Activated CD8-positive, alpha-beta T cell treated with anti-CD3 and anti-CD28 coated beads for 36 hours (primary cell): ENCODE results near the gene SLC1A4. TPM values are rescaled to one million over a fixed set of nuclear protein-coding genes. Genes with fewer than 3 reads are reported as not detected.
A peak's percentile ranks its signal among the peaks of the same experiment; 100 is the strongest.

ENCODE experiments used
- ATAC-seq: fragments of 200-7000 bp; cut with Tn5 transposase; one replicate; pipeline ENCODE4 v1.10.0; 2021; ENCODE audit warnings: mild to moderate bottlenecking, moderate library complexity
- CTCF ChIA-PET: fragments of 350-600 bp; sonication (Branson Sonifier 250); formaldehyde crosslinking; loops from one replicate; lab custom pipeline; 2021; ENCODE audit warnings: antibody characterized with exemption; lab: Charles Lee
- POLR2A ChIA-PET: fragments of 350-600 bp; sonication (Branson Sonifier 250); formaldehyde crosslinking; loops from one replicate; lab custom pipeline; 2021; ENCODE audit warnings: antibody characterized with exemption; lab: Charles Lee
- DNase-seq: peaks from one replicate; pipeline ENCODE4 v3.0.0-alpha.2; 2020
- H3K27ac Mint-ChIP-seq: one replicate; pipeline ENCODE4 v1.8.0; 2021; ENCODE audit warnings: mild to moderate bottlenecking, mixed read lengths
- H3K27me3 Mint-ChIP-seq: one replicate; pipeline ENCODE4 v1.8.0; 2021; ENCODE audit warnings: mixed read lengths
- H3K36me3 Mint-ChIP-seq: one replicate; pipeline ENCODE4 v1.8.0; 2021; ENCODE audit warnings: low read depth, mixed read lengths
- H3K4me1 Mint-ChIP-seq: one replicate; pipeline ENCODE4 v1.8.0; 2021; ENCODE audit warnings: low read depth, mixed read lengths
- H3K4me3 Mint-ChIP-seq: one replicate; pipeline ENCODE4 v1.8.0; 2021; ENCODE audit warnings: mild to moderate bottlenecking, moderate library complexity, mixed read lengths
- H3K9me3 Mint-ChIP-seq: one replicate; pipeline ENCODE4 v1.8.0; 2021; ENCODE audit warnings: mixed read lengths
- CTCF ChIP-seq: fragments of 200-600 bp; IDR thresholded peaks from one replicate; pipeline ENCODE4 v1.8.0; 2022; ENCODE audit warnings: antibody characterized with exemption, mild to moderate bottlenecking
- intact Hi-C: fragments of 100-400 bp; cut with micrococcal nuclease; formaldehyde crosslinking; loops from one replicate; pipeline ENCODE4 v1.10.0; 2022
- total RNA-seq, 2 experiments: library from RNA; stranded (reverse); gene quantifications; one replicate each; pipeline ENCODE4 v1.2.3, GENCODE V29; 2021

Gene SLC1A4
- total RNA-seq, 2 experiments from 2014 or later = 14.6 to 14.9 TPM

- intact Hi-C loops = no loop called here
- Mint-ChIP-seq H3K36me3 (no peaks in the 10 kb centered on the region), H3K9me3 (no peaks in the 10 kb centered on the region), H3K27ac (peak overlapping the region; percentile 32), H3K4me3 (no peak overlapping the region), H3K27me3 (peaks cover 1% of the 10 kb centered on the region), H3K4me1 (peaks cover 32% of the 10 kb centered on the region)
- ChIA-PET POLR2A (interaction anchor here (1.7 kb wide), 1 partner anchor 8 kb away, joined by 4 read pairs; no protein-coding TSS in a partner anchor), CTCF (interaction anchor here (0.8 to 1.2 kb wide), 3 partner anchors 47 to 76 kb away, joined by 3 to 8 read pairs (median 4); no protein-coding TSS in a partner anchor)
- DNase-seq = no peak
- TF ChIP-seq CTCF = no peak
- ATAC-seq = peak; percentile 69
These were observed 6.8 kb upstream of the SLC1A4 start for GRCh38 chr2:64982311-64982857.

GRCh38 chr2:64982932-64983331, 6.3 kb upstream of the SLC1A4 start:
- intact Hi-C loops = no loop called here
- no peak for TF ChIP-seq CTCF
- ATAC-seq (no peak), DNase-seq (no peak)
- peaks cover 1% of the 10 kb centered on the region for H3K27me3 Mint-ChIP-seq
- CTCF ChIA-PET = interaction anchor here (1.0 to 1.2 kb wide), 2 partner anchors 64 to 76 kb away, joined by 4 to 8 read pairs; no protein-coding TSS in a partner anchor
- H3K9me3 Mint-ChIP-seq = no peaks in the 10 kb centered on the region
- no peak overlapping the region for H3K27ac Mint-ChIP-seq
- H3K4me1 Mint-ChIP-seq = peaks cover 34% of the 10 kb centered on the region
- no peaks in the 10 kb centered on the region for H3K36me3 Mint-ChIP-seq
- POLR2A ChIA-PET = interaction anchor here (1.7 kb wide), 1 partner anchor 8 kb away, joined by 4 read pairs; no protein-coding TSS in a partner anchor
- H3K4me3 Mint-ChIP-seq = no peak overlapping the region

DNA sequence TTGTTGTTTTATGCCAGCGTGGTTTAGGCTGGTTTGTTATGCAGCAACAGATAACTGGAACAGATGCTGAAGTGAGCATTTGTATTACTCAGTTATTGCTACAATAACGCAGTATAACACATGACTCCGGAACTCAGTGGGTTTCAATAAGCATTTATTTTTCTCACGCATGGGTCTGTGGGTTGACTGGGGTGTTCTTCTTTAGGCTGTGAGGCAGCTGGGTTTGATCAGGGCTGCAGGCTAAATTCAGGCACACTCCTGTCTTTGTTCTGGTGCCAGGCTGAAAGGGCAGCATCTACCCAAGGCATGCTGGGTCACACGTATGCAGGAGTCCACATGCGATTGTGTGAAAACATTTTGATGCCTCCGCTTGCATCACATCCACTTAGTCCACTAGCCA, 3.8 kb upstream of the SLC1A4 start:
- ChIA-PET CTCF (interaction anchor here (1.6 kb wide), 1 partner anchor 68 kb away, joined by 5 read pairs; no protein-coding TSS in a partner anchor), POLR2A (interaction anchor here (0.6 kb wide), 1 partner anchor 14 kb away, joined by 3 read pairs; no protein-coding TSS in a partner anchor)
- H3K4me1 Mint-ChIP-seq = peaks cover 42% of the 10 kb centered on the region
- intact Hi-C loops = loop anchor here (5.0 kb wide), 3 partner anchors 38 to 68 kb away; no protein-coding TSS in a partner anchor
- TF ChIP-seq CTCF = no peak
- no peaks in the 10 kb centered on the region for H3K9me3 Mint-ChIP-seq
- H3K27me3 Mint-ChIP-seq = peaks cover 3% of the 10 kb centered on the region
- DNase-seq = no peak
- H3K4me3 Mint-ChIP-seq = no peak overlapping the region
- H3K36me3 Mint-ChIP-seq = peaks cover 5% of the 10 kb centered on the region
- ATAC-seq = no peak
- no peak overlapping the region for H3K27ac Mint-ChIP-seq

DNA sequence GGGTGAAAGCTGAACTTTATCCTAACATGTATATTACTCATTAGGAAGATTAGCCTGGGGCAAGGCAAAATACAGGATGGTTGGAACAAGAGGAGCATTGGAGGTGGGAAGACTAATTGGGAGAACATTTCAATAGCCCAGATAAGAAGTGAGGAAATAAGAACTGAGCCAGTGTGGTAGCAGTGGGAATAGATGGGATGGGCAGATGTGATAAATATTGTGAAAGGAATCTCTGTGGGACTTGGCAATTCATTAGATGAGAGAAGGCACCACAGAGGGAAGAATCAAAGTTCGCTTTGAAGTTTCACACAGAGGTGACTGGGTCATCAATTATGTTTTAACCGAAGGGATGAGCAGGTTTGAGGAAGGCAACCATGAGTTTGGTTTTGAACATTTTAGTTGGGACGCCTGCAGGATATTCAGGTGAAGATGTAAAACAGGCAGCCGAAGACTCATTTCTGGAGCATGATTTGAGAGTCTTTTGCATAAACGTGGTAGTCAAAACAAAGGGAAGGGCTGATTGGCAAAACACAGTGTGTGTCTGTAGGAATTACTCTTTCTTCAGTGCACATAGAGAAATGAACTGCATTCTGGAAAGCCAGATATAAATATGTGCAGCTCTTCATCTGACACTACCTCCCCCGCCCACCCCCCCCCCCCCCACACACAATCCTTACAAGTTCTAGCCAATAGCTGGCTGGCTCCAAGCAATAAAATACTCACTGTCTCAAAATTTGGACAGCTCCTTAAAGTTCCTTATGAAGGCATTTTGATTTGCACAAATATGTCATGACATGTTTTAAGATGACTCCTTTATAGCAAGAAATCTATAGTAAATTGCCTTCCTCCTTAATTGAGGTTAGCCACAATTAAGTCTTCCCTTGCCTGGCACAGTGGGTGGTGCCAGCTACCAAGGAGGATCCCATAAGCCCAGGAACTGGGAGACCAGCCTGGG, 1.9 kb upstream of the SLC1A4 start:
- ATAC-seq (no peak), DNase-seq (no peak)
- no peak overlapping the region for H3K27ac Mint-ChIP-seq
- H3K4me3 Mint-ChIP-seq = peak overlapping the region; percentile 73
- no peak for TF ChIP-seq CTCF
- CTCF ChIA-PET = interaction anchor here (0.6 to 2.0 kb wide), 7 partner anchors 8 to 464 kb away, joined by 3 to 11 read pairs (median 3); no protein-coding TSS in a partner anchor
- intact Hi-C loops = loop anchor here (5.0 kb wide), 3 partner anchors 40 to 70 kb away; no protein-coding TSS in a partner anchor
- peaks cover 18% of the 10 kb centered on the region for H3K36me3 Mint-ChIP-seq
- no peaks in the 10 kb centered on the region for H3K9me3 Mint-ChIP-seq
- peaks cover 48% of the 10 kb centered on the region for H3K4me1 Mint-ChIP-seq
- peaks cover 8% of the 10 kb centered on the region for H3K27me3 Mint-ChIP-seq
- POLR2A ChIA-PET = interaction anchor here (0.7 kb wide), 1 partner anchor 15 kb away, joined by 3 read pairs; no protein-coding TSS in a partner anchor
